ENCODE data around the gene RSBN1L. TPM values are rescaled to one million over a fixed set of nuclear protein-coding genes. Genes with fewer than 3 reads are reported as not detected.
A peak's percentile ranks its signal among the peaks of the same experiment; 100 is the strongest.

The RSBN1L gene
- total RNA-seq, 5 donors from 2014 or later (not counting 1 experiment from before 2014, with no cell fraction given): 27.1 to 35.9 (median 32.4) TPM

GRCh38 chr7:77825131-77825530, 128.9 kb downstream of the RSBN1L start:
- Histone ChIP-seq H3K27ac (ENCODE audit: low read length) (no peak overlapping the region), H3K27me3 (replicated peaks in 1 of 2; ENCODE audit: control insufficient read depth in 2 of 2, extremely low read depth in 1 of 2, insufficient read depth in 2 of 2, low read length in 1 of 2) (peaks cover 0 to 3% of the 10 kb centered on the region in 2 experiments), H3K9me3 (no peaks in the 10 kb centered on the region), H3K4me3 (ENCODE audit: control insufficient read depth in 1 of 2, extremely low read depth in 1 of 2, low read length in 1 of 2) (no peak overlapping the region), H3K36me3 (ENCODE audit: control insufficient read depth in 2 of 2, extremely low read depth in 1 of 2, insufficient read depth in 1 of 2, low read length in 1 of 2) (peaks cover 3 to 7% of the 10 kb centered on the region in 2 donors), H3K4me1 (ENCODE audit: control insufficient read depth in 1 of 2, extremely low read depth in 1 of 2, insufficient read depth in 2 of 2, low read length in 2 of 2) (peaks cover 0 to 15% of the 10 kb centered on the region in 2 experiments)
- ChIA-PET CTCF (no interaction called here), POLR2A (no interaction called here)
- Mint-ChIP-seq H3K27ac (no peak overlapping the region), H3K4me3 (no peak overlapping the region), H3K36me3 (peaks cover 50% of the 10 kb centered on the region), H3K9me3 (peaks cover 15 to 50% (median 23%) of the 10 kb centered on the region in 3 donors), H3K4me1 (peaks cover 39 to 48% (median 44%) of the 10 kb centered on the region in 3 donors), H3K27me3 (no peaks in the 10 kb centered on the region)
- DNase-seq (no peak), ATAC-seq (replicated peaks in 1 of 4) (no peak)
- no CpG with 5 or more reads among the region's 3 CpGs for WGBS (ENCODE audit: insufficient coverage)

GRCh38 chr7:77826300-77826699, 130.0 kb downstream of the RSBN1L start:
- peaks cover 0 to 3% of the 10 kb centered on the region in 2 experiments for H3K27me3 ChIP-seq (replicated peaks in 1 of 2; ENCODE audit: control insufficient read depth in 2 of 2, extremely low read depth in 1 of 2, insufficient read depth in 2 of 2, low read length in 1 of 2)
- no peak overlapping the region for H3K4me3 ChIP-seq (ENCODE audit: control insufficient read depth in 1 of 2, extremely low read depth in 1 of 2, low read length in 1 of 2)
- Mint-ChIP-seq H3K27me3 (no peaks in the 10 kb centered on the region), H3K4me1 (peaks cover 49 to 58% (median 51%) of the 10 kb centered on the region in 3 donors), H3K27ac (peak overlapping the region; percentile 0 to 74), H3K36me3 (peaks cover 38% of the 10 kb centered on the region), H3K4me3 (no peak overlapping the region), H3K9me3 (peaks cover 14 to 39% (median 15%) of the 10 kb centered on the region in 3 donors)
- no peaks in the 10 kb centered on the region for H3K9me3 ChIP-seq
- POLR2A ChIA-PET: no interaction called here
- no peak overlapping the region for H3K27ac ChIP-seq (ENCODE audit: low read length)
- peaks cover 0 to under 1% of the 10 kb centered on the region in 2 donors for H3K36me3 ChIP-seq (ENCODE audit: control insufficient read depth in 2 of 2, extremely low read depth in 1 of 2, insufficient read depth in 1 of 2, low read length in 1 of 2)
- no CpG with 5 or more reads among the region's 2 CpGs for WGBS (ENCODE audit: insufficient coverage)
- H3K4me1 ChIP-seq (ENCODE audit: control insufficient read depth in 1 of 2, extremely low read depth in 1 of 2, insufficient read depth in 2 of 2, low read length in 2 of 2): peaks cover 0 to 14% of the 10 kb centered on the region in 2 experiments
- no peak for DNase-seq
- ATAC-seq (replicated peaks in 1 of 4): no peak
- CTCF ChIA-PET: no interaction called here

DNA sequence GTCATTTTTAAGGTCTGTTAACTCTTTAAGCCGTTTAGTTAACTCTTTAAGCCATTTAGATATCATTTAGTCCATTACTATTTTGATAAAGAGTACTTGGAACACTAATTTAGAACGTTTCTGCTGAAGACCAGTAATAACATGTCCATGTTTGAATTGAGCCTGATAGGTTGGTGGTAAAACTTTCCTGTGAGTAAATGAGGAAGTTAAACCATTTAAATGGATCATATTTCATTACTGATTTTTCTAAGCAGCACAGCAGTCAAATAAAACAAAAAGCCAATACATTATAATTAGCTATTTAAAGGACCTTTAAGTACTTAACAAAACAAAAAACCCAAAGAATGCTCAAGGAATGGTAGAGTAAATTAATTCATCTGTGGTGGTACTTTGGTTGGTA, 131.7 kb downstream of the RSBN1L start:
- H3K4me1 Mint-ChIP-seq: peaks cover 53 to 64% (median 56%) of the 10 kb centered on the region in 3 donors
- H3K27ac ChIP-seq (ENCODE audit: low read length): no peak overlapping the region

GRCh38 chr7:77830649-77831355, 134.5 kb downstream of the RSBN1L start:
- H3K4me3 Mint-ChIP-seq: peak overlapping the region in 1 of 3 donors; percentile 66

More for the DNA sequence above, 131.7 kb downstream of the RSBN1L start:
- no peaks in the 10 kb centered on the region for H3K9me3 ChIP-seq
- DNase-seq (no peak), ATAC-seq (replicated peaks in 1 of 4) (no peak)
- H3K4me3 ChIP-seq (ENCODE audit: control insufficient read depth in 1 of 2, extremely low read depth in 1 of 2, low read length in 1 of 2): no peak overlapping the region
- CTCF ChIA-PET: no interaction called here
- no peaks in the 10 kb centered on the region for H3K36me3 ChIP-seq (ENCODE audit: control insufficient read depth in 2 of 2, extremely low read depth in 1 of 2, insufficient read depth in 1 of 2, low read length in 1 of 2)
- no peak overlapping the region for H3K27ac Mint-ChIP-seq
- POLR2A ChIA-PET: no interaction called here
- H3K4me1 ChIP-seq (ENCODE audit: control insufficient read depth in 1 of 2, extremely low read depth in 1 of 2, insufficient read depth in 2 of 2, low read length in 2 of 2): peaks cover 0 to 9% of the 10 kb centered on the region in 2 experiments
- no CpG with 5 or more reads among the region's 2 CpGs for WGBS (ENCODE audit: insufficient coverage)
- H3K4me3 Mint-ChIP-seq: no peak overlapping the region
- H3K9me3 Mint-ChIP-seq: peaks cover 10 to 31% (median 10%) of the 10 kb centered on the region in 3 donors
- no peaks in the 10 kb centered on the region for H3K27me3 ChIP-seq (replicated peaks in 1 of 2; ENCODE audit: control insufficient read depth in 2 of 2, extremely low read depth in 1 of 2, insufficient read depth in 2 of 2, low read length in 1 of 2)
- no peaks in the 10 kb centered on the region for H3K27me3 Mint-ChIP-seq
- peaks cover 26% of the 10 kb centered on the region for H3K36me3 Mint-ChIP-seq

DNA sequence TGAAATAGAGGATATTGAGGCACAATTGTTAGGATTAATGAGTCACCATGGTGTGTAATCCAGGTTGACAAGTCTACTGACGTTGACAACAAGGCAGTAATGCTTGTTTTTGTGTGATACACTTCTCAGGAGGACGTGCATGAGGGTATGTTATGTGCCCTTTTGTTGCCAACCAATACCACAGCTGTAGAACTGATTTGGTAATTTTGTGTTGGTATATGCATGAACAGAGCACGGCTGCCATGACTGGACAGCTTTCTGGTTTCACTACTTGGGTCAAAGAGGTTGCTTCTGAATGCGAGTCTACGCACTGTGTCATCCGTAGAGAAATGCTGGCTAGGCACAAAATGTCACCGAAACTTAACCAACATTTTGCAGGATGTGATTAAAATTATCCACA, 135.2 kb downstream of the RSBN1L start:
- Mint-ChIP-seq H3K4me1 (peaks cover 51 to 67% (median 60%) of the 10 kb centered on the region in 3 donors), H3K9me3 (peaks cover 0 to 5% (median 2%) of the 10 kb centered on the region in 3 donors), H3K36me3 (peaks cover 5% of the 10 kb centered on the region), H3K27me3 (no peaks in the 10 kb centered on the region), H3K4me3 (peak overlapping the region in 1 of 3 donors; percentile 66), H3K27ac (peak overlapping the region; percentile 59 to 63)
- ChIA-PET CTCF (interaction anchor here in 1 of 2 donors (0.7 kb wide), 1 partner anchor 16 kb away, joined by 3 read pairs; no protein-coding TSS in a partner anchor), POLR2A (interaction anchor here in 1 of 2 donors (0.7 kb wide), 1 partner anchor 33 kb away, joined by 5 read pairs; the partner anchor contains the start of genes PHTF2 and TMEM60)
- H3K27me3 ChIP-seq (replicated peaks in 1 of 2; ENCODE audit: control insufficient read depth in 2 of 2, extremely low read depth in 1 of 2, insufficient read depth in 2 of 2, low read length in 1 of 2): no peaks in the 10 kb centered on the region
- H3K4me1 ChIP-seq (ENCODE audit: control insufficient read depth in 1 of 2, extremely low read depth in 1 of 2, insufficient read depth in 2 of 2, low read length in 2 of 2): peaks cover 7 to 9% of the 10 kb centered on the region in 2 experiments
- peak overlapping the region in 1 of 2 donors; percentile 3 for H3K4me3 ChIP-seq (ENCODE audit: control insufficient read depth in 1 of 2, extremely low read depth in 1 of 2, low read length in 1 of 2)
- WGBS (ENCODE audit: insufficient coverage): 64% methylated on average over 3 of the region's 7 CpGs
- H3K9me3 ChIP-seq: no peaks in the 10 kb centered on the region
- DNase-seq (peak in 1 of 35 experiments; percentile 10), ATAC-seq (replicated peaks in 1 of 4) (peak in 2 of 4 experiments; percentile 16 to 40)
- H3K36me3 ChIP-seq (ENCODE audit: control insufficient read depth in 2 of 2, extremely low read depth in 1 of 2, insufficient read depth in 1 of 2, low read length in 1 of 2): peaks cover 1 to 3% of the 10 kb centered on the region in 2 donors
- peak overlapping the region; percentile 35 for H3K27ac ChIP-seq (ENCODE audit: low read length)

More at GRCh38 chr7:77830649-77831355, 134.5 kb downstream of the RSBN1L start:
- H3K4me3 ChIP-seq (ENCODE audit: control insufficient read depth in 1 of 2, extremely low read depth in 1 of 2, low read length in 1 of 2): no peak overlapping the region
- H3K27ac ChIP-seq (ENCODE audit: low read length): no peak overlapping the region
- Mint-ChIP-seq H3K27me3 (no peaks in the 10 kb centered on the region), H3K27ac (peak overlapping the region; percentile 59 to 63), H3K9me3 (peaks cover 0 to 12% (median 6%) of the 10 kb centered on the region in 3 donors), H3K36me3 (peaks cover 8% of the 10 kb centered on the region), H3K4me1 (peaks cover 54 to 68% (median 62%) of the 10 kb centered on the region in 3 donors)
- no peak for ATAC-seq (replicated peaks in 1 of 4)
- ChIA-PET CTCF (no interaction called here), POLR2A (interaction anchor here in 1 of 2 donors (0.6 kb wide), 1 partner anchor 11 kb away, joined by 3 read pairs; no protein-coding TSS in a partner anchor)
- DNase-seq: no peak
- H3K27me3 ChIP-seq (replicated peaks in 1 of 2; ENCODE audit: control insufficient read depth in 2 of 2, extremely low read depth in 1 of 2, insufficient read depth in 2 of 2, low read length in 1 of 2): no peaks in the 10 kb centered on the region
- H3K36me3 ChIP-seq (ENCODE audit: control insufficient read depth in 2 of 2, extremely low read depth in 1 of 2, insufficient read depth in 1 of 2, low read length in 1 of 2): no peaks in the 10 kb centered on the region
- 81% methylated on average over 3 of the region's 8 CpGs for WGBS (ENCODE audit: insufficient coverage)
- H3K4me1 ChIP-seq (ENCODE audit: control insufficient read depth in 1 of 2, extremely low read depth in 1 of 2, insufficient read depth in 2 of 2, low read length in 2 of 2): peaks cover 7 to 9% of the 10 kb centered on the region in 2 experiments
- no peaks in the 10 kb centered on the region for H3K9me3 ChIP-seq

DNA sequence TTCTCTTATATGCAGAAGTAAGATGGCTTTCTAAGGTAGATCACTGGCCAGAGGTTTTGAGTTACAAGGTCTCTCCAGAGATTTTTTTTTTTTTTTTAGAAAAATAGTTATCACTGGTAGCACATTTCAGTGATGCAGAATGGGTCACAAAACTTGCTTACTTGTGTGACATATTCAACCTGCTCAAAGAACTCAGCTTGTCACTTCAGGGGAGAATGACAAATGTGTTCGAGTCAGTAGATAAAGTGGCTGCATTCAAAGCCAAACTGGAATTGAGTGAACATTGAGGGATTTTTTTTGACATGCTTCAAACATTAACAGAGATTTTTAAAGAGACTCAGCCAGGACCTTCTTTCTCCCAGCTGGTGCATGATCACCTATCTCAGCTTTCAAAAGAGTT, 135.7 kb downstream of the RSBN1L start:
- Mint-ChIP-seq H3K9me3 (peaks cover 0 to under 1% (median 0%) of the 10 kb centered on the region in 3 donors), H3K27ac (peak overlapping the region; percentile 59 to 63), H3K36me3 (peaks cover under 1% of the 10 kb centered on the region), H3K4me3 (peak overlapping the region in 1 of 3 donors; percentile 66), H3K4me1 (peaks cover 47 to 64% (median 55%) of the 10 kb centered on the region in 3 donors), H3K27me3 (no peaks in the 10 kb centered on the region)
- ChIA-PET CTCF (interaction anchor here in 1 of 2 donors (0.7 kb wide), 1 partner anchor 17 kb away, joined by 3 read pairs; no protein-coding TSS in a partner anchor), POLR2A (interaction anchor here (0.6 to 0.7 kb wide), 2 partner anchors 33 to 133 kb away, joined by 3 to 5 read pairs; partner anchors contain the start of genes PHTF2 (in 1 of the 2) and TMEM60 (in 1 of the 2))
- DNase-seq (no peak), ATAC-seq (replicated peaks in 1 of 4) (no peak)
- no peaks in the 10 kb centered on the region for H3K9me3 ChIP-seq
- H3K27ac ChIP-seq (ENCODE audit: low read length): peak overlapping the region; percentile 35
- H3K36me3 ChIP-seq (ENCODE audit: control insufficient read depth in 2 of 2, extremely low read depth in 1 of 2, insufficient read depth in 1 of 2, low read length in 1 of 2): peaks cover 2 to 3% of the 10 kb centered on the region in 2 donors
- peaks cover 7 to 9% of the 10 kb centered on the region in 2 experiments for H3K4me1 ChIP-seq (ENCODE audit: control insufficient read depth in 1 of 2, extremely low read depth in 1 of 2, insufficient read depth in 2 of 2, low read length in 2 of 2)
- H3K27me3 ChIP-seq (replicated peaks in 1 of 2; ENCODE audit: control insufficient read depth in 2 of 2, extremely low read depth in 1 of 2, insufficient read depth in 2 of 2, low read length in 1 of 2): no peaks in the 10 kb centered on the region
- WGBS (ENCODE audit: insufficient coverage): no CpG with 5 or more reads among the region's 1 CpG
- peak overlapping the region in 1 of 2 donors; percentile 3 for H3K4me3 ChIP-seq (ENCODE audit: control insufficient read depth in 1 of 2, extremely low read depth in 1 of 2, low read length in 1 of 2)

Data from T-cell (primary cell).